H1 (cell line): ENCODE data around the gene TSC22D1. TPM values are rescaled to one million over a fixed set of nuclear protein-coding genes. Genes with fewer than 3 reads are reported as not detected.
A peak's percentile ranks its signal among the peaks of the same experiment; 100 is the strongest.

Experiments used
- CTCF ChIA-PET: fragments of 300-600 bp; sonication (Branson Sonifier 250); formaldehyde crosslinking; loops from one replicate; lab custom pipeline; 2021; ENCODE audit not compliant: partially characterized antibody; lab: Charles Lee
- POLR2A ChIA-PET: fragments of 300-600 bp; sonication (Branson Sonifier 250); formaldehyde crosslinking; loops from one replicate; lab custom pipeline; 2021; ENCODE audit warnings: inconsistent platforms; ENCODE audit not compliant: partially characterized antibody; lab: Charles Lee
- DNase-seq, 2 experiments: peaks; one replicate each; pipeline versions ENCODE4 v3.0.0 to v3.0.0-alpha.2; 2010 to 2022; ENCODE audit warnings: low spot score in 2 of 2, low read depth in 1 of 2, mixed read lengths in 1 of 2
- FAIRE-seq: peaks from 2 replicates; lab custom pipeline; 2011; peaks lifted over from hg19 to GRCh38; lab: Jason Lieb, UNC
- H2AFZ ChIP-seq: 2 replicates; pipeline ENCODE4 v1.8.1; 2012; ENCODE audit warnings: low read length, inconsistent platforms
- H2AK5ac ChIP-seq: 2 replicates; pipeline ENCODE4 v1.6.1; 2013; ENCODE audit warnings: low read depth, low read length
- H2BK120ac ChIP-seq: replicated peaks from 2 replicates; pipeline ENCODE3; 2013; ENCODE audit warnings: low read depth, low read length, inconsistent platforms
- H2BK12ac ChIP-seq: 2 replicates; pipeline ENCODE4 v1.6.1; 2013; ENCODE audit warnings: low read depth, low read length
- H2BK15ac ChIP-seq: 2 replicates; pipeline ENCODE4 v1.6.1; 2013; ENCODE audit warnings: low read length
- H2BK20ac ChIP-seq: 2 replicates; pipeline ENCODE4 v1.6.1; 2013; ENCODE audit warnings: low read length
- H2BK5ac ChIP-seq: 2 replicates; pipeline ENCODE4 v1.6.1; 2013; ENCODE audit warnings: low read depth, low read length
- H3K14ac ChIP-seq: 2 replicates; pipeline ENCODE4 v1.6.1; 2013; ENCODE audit warnings: inconsistent platforms; ENCODE audit not compliant: insufficient read length
- H3K18ac ChIP-seq: 2 replicates; pipeline ENCODE4 v1.6.1; 2013; ENCODE audit warnings: low read length; ENCODE audit errors: extremely low read depth
- H3K23ac ChIP-seq: 2 replicates; pipeline ENCODE4 v1.6.1; 2013; ENCODE audit warnings: inconsistent platforms; ENCODE audit not compliant: insufficient read length
- H3K23me2 ChIP-seq: 2 replicates; pipeline ENCODE4 v1.6.1; 2013; ENCODE audit warnings: low read depth, low read length
- H3K27ac ChIP-seq: 2 replicates; pipeline ENCODE4 v1.6.1; 2011; ENCODE audit warnings: low read depth, low read length, inconsistent platforms
- H3K27me3 ChIP-seq, 4 experiments: replicated peaks in 1 of 4; 1 replicate in 1 of 4; 2 replicates in 3 of 4; pipeline versions ENCODE4 v1.6.1 to v1.8.1; 2011 to 2013; ENCODE audit warnings: low read length in 3 of 4, mild to moderate bottlenecking in 3 of 4, inconsistent platforms in 2 of 4, mixed read lengths in 2 of 4, moderate library complexity in 1 of 4; ENCODE audit not compliant: control insufficient read depth in 3 of 4, insufficient read depth in 3 of 4; ENCODE audit errors: extremely low read depth in 1 of 4
- H3K36me3 ChIP-seq, 4 experiments: 2 replicates each; pipeline versions ENCODE4 v1.6.1 to v1.8.1; 2011 to 2013; ENCODE audit warnings: mild to moderate bottlenecking in 4 of 4, low read length in 3 of 4, moderate library complexity in 2 of 4, control low read depth in 1 of 4, inconsistent platforms in 1 of 4; ENCODE audit not compliant: insufficient read depth in 4 of 4, control insufficient read depth in 2 of 4
- H3K4ac ChIP-seq: replicated peaks from 2 replicates; pipeline ENCODE3; 2013; ENCODE audit warnings: low read length, low read depth, mixed read lengths, inconsistent platforms; ENCODE audit not compliant: insufficient read length
- H3K4me1 ChIP-seq, 4 experiments: replicated peaks in 1 of 4; 1 replicate in 1 of 4; 2 replicates in 3 of 4; pipeline versions ENCODE4 v1.6.1 to v1.8.1; 2011 to 2013; ENCODE audit warnings: low read length in 3 of 4, inconsistent platforms in 2 of 4, mixed read lengths in 1 of 4; ENCODE audit not compliant: insufficient read depth in 4 of 4, control insufficient read depth in 3 of 4
- H3K4me2 ChIP-seq, 2 experiments: 2 replicates each; pipeline versions ENCODE4 v1.6.1 to v1.8.1; 2011 to 2013; ENCODE audit warnings: low read depth in 2 of 2, low read length in 2 of 2, control low read depth in 1 of 2, inconsistent platforms in 1 of 2, mild to moderate bottlenecking in 1 of 2; ENCODE audit not compliant: insufficient read depth in 1 of 2
- H3K4me3 ChIP-seq, 4 experiments: fragments of 200-600, 300-600 bp in 1 of 4; sonication (generic), shearing (Covaris generic), sonication (Bioruptor Twin) in 1 of 4; 2 replicates each; pipeline versions ENCODE4 v1.5.1 to v1.8.1; 2011 to 2016; ENCODE audit warnings: low read length in 4 of 4, low read depth in 3 of 4, control low read depth in 2 of 4, inconsistent platforms in 2 of 4, mild to moderate bottlenecking in 2 of 4, mixed read lengths in 1 of 4, moderate library complexity in 1 of 4; ENCODE audit not compliant: insufficient read depth in 2 of 4; ENCODE audit errors: extremely low read depth in 1 of 4
- H3K56ac ChIP-seq: replicated peaks from 2 replicates; pipeline ENCODE3; 2013; ENCODE audit warnings: low read depth, mild to moderate bottlenecking, mixed read lengths, low read length, inconsistent platforms; ENCODE audit not compliant: insufficient read length
- H3K79me1 ChIP-seq: 2 replicates; pipeline ENCODE4 v1.6.1; 2013; ENCODE audit warnings: low read depth, low read length, control low read depth
- H3K79me2 ChIP-seq, 2 experiments: 2 replicates each; pipeline versions ENCODE4 v1.6.1 to v1.8.1; 2012 to 2013; ENCODE audit warnings: low read length in 2 of 2, mild to moderate bottlenecking in 2 of 2, inconsistent platforms in 1 of 2; ENCODE audit not compliant: insufficient read depth in 2 of 2, control insufficient read depth in 1 of 2
- H3K9ac ChIP-seq, 4 experiments: replicated peaks in 1 of 4; 1 replicate in 1 of 4; 2 replicates in 3 of 4; pipeline versions ENCODE4 v1.6.1 to v1.8.1; 2011 to 2013; ENCODE audit warnings: low read depth in 3 of 4, low read length in 3 of 4, control low read depth in 2 of 4, mild to moderate bottlenecking in 2 of 4, moderate library complexity in 2 of 4, inconsistent platforms in 1 of 4; ENCODE audit errors: extremely low read depth in 1 of 4
- H3K9me3 ChIP-seq, 2 experiments: 2 replicates each; pipeline versions ENCODE4 v1.6.1 to v1.8.1; 2012 to 2013; ENCODE audit warnings: mild to moderate bottlenecking in 2 of 2, moderate library complexity in 2 of 2, control low read depth in 1 of 2, inconsistent platforms in 1 of 2, low read depth in 1 of 2, low read length in 1 of 2, mixed read lengths in 1 of 2; ENCODE audit not compliant: insufficient read depth in 2 of 2
- H4K20me1 ChIP-seq, 2 experiments: replicated peaks in 1 of 2; 2 replicates each; pipeline versions ENCODE3 to v1.8.1; 2011 to 2013; ENCODE audit warnings: inconsistent platforms in 2 of 2, low read length in 2 of 2, mild to moderate bottlenecking in 1 of 2; ENCODE audit not compliant: insufficient read depth in 2 of 2, control insufficient read depth in 1 of 2
- H4K5ac ChIP-seq: 2 replicates; pipeline ENCODE4 v1.6.1; 2013; ENCODE audit warnings: low read length, low read depth, mixed read lengths, inconsistent platforms; ENCODE audit not compliant: insufficient read length
- H4K8ac ChIP-seq: 2 replicates; pipeline ENCODE4 v1.8.0; 2013; ENCODE audit warnings: mild to moderate bottlenecking, moderate library complexity, low read length, inconsistent platforms; ENCODE audit not compliant: insufficient read depth; ENCODE audit errors: extremely low read depth
- H4K91ac ChIP-seq: replicated peaks from 2 replicates; pipeline ENCODE3; 2013; ENCODE audit warnings: low read length, mixed read lengths, inconsistent platforms; ENCODE audit not compliant: insufficient read length
- MAX ChIP-seq: IDR thresholded peaks from 2 replicates; pipeline ENCODE4 v1.6.1; 2012; ENCODE audit warnings: inconsistent platforms
- TEAD4 ChIP-seq: IDR thresholded peaks from 2 replicates; pipeline ENCODE4 v1.6.1; 2012; ENCODE audit warnings: low read depth, low read length, inconsistent platforms, mixed read lengths
- YY1 ChIP-seq: IDR thresholded peaks from 2 replicates; pipeline ENCODE4 v1.6.1; 2011; ENCODE audit warnings: low read depth, mild to moderate bottlenecking, low read length
- WGBS, 2 experiments: shearing (Covaris generic) in 1 of 2; methylation state at CpG; one replicate each; pipeline versions ENCODE4 v1.1.6 to v1.1.7; 2013 to 2015; ENCODE audit warnings: low lambda C conversion rate in 2 of 2, mixed read lengths in 2 of 2, inconsistent platforms in 1 of 2, low coverage in 1 of 2, missing lambda C conversion rate in 1 of 2; ENCODE audit not compliant: insufficient replicate concordance in 2 of 2, insufficient coverage in 1 of 2, insufficient read length in 1 of 2; ENCODE audit errors: extremely low coverage in 1 of 2, missing lambda C conversion rate in 1 of 2; 5-methylcytosine and 5-hydroxymethylcytosine counted together
- polyA plus RNA-seq, 7 experiments: library from polyadenylated mRNA; depleted of rRNA in 3 of 7; stranded (reverse) in 5 of 7; unstranded in 2 of 7; fragments of >200 nt in 5 of 7; fragments of 200-250 nt in 2 of 7; gene quantifications; 1 replicate in 5 of 7; 2 replicates in 1 of 7; 4 replicates in 1 of 7; pipeline versions ENCODE4 v1.2.1 to v1.2.3, GENCODE V29; 2011 to 2013; ENCODE audit warnings: missing spikeins in 2 of 7, mixed read lengths in 2 of 7
- total RNA-seq: library from RNA; stranded (reverse); fragmentation: NEBNext Ultra II Directional; extraction: Animal tissue kit (Norgen Biotek cat#: 25700); gene quantifications from 2 replicates; pipeline ENCODE4 v1.2.1, GENCODE V29; 2021

Gene TSC22D1
- total and polyA plus RNA-seq, 2 of the 8 experiments (the other 6 are each of a cell fraction or from before 2014, with no cell fraction given), result 52.6 to 80.9 TPM

DNA sequence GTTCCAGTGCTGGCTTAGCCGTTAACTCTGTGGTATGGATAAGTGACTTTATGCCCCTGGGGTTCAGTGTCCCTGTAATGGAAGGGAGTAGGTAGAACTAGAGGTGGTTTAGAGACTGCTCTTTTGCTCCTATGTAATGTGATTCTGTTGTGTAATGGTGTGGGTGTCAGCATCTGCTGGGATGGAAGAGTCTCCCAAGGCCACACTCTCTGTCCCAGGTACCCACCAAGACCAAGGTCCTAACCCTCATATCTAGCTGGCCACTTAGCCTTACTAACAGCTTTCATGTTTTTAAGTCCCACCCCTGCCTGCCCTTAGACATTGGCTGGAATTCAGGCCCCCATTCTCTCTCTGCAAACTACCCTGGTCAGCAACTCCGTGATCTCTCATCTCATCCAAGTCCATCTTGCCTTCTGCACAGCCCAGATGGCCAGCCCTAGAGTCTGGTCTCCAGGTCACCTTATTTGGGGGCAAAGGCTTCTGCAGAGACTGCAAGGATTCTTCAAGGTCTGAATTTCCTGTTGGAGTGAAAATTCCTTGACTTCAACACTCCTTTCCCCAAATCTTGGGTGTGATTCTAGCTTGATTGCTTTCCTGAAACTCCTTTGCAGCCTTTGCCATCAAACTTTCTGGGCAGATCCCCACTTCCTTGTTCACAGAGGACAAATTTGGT is 154.1 kb downstream of the TSC22D1 start:
- TF ChIP-seq TEAD4, result no peak
- no peak for TF ChIP-seq MAX
- no peak for TF ChIP-seq YY1
- Histone ChIP-seq H2AFZ (no peak overlapping the region), H4K91ac (no peak overlapping the region), H2BK120ac (no peak overlapping the region), H3K23ac (no peak overlapping the region), H3K4me3 (no peak overlapping the region), H3K56ac (no peak overlapping the region), H2BK12ac (no peak overlapping the region), H4K20me1 (no peaks in the 10 kb centered on the region), H3K36me3 (no peaks in the 10 kb centered on the region), H3K27me3 (no peaks in the 10 kb centered on the region), H3K23me2 (no peaks in the 10 kb centered on the region), H3K79me1 (no peaks in the 10 kb centered on the region), H3K9ac (no peak overlapping the region), H4K5ac (no peak overlapping the region), H3K4me2 (no peak overlapping the region), H2BK5ac (no peak overlapping the region), H4K8ac (no peak overlapping the region), H2BK15ac (peak overlapping the region; percentile 55; the same call in 1 of the 2 replicates), H3K4ac (no peak overlapping the region), H3K9me3 (no peaks in the 10 kb centered on the region), H3K4me1 (peaks cover 3 to 6% (median 5%) of the 10 kb centered on the region in 4 experiments), H3K14ac (no peak overlapping the region), H3K18ac (no peak overlapping the region), H3K27ac (no peak overlapping the region), H3K79me2 (no peaks in the 10 kb centered on the region), H2AK5ac (no peak overlapping the region), H2BK20ac (no peak overlapping the region)
- DNase-seq, result no peak
- 96% methylated on average over 2 of the region's 2 CpGs; no CpG with 5 or more reads in 1 of the 2 experiments for WGBS, 2 experiments
- no peak for FAIRE-seq
- ChIA-PET CTCF (interaction anchor here (1.1 to 3.5 kb wide), 3 partner anchors 12 to 92 kb away, joined by 4 to 12 read pairs (median 4); no protein-coding TSS in a partner anchor), POLR2A (interaction anchor here (1.6 to 8.1 kb wide), 2 partner anchors 12 to 17 kb away, joined by 3 to 80 read pairs; no protein-coding TSS in a partner anchor)
